ENCODE data around the gene AS3MT. TPM values are rescaled to one million over a fixed set of nuclear protein-coding genes. Genes with fewer than 3 reads are reported as not detected.

Gene AS3MT
- total RNA-seq, 1 donor from 2014 or later: 0.64 TPM

DNA sequence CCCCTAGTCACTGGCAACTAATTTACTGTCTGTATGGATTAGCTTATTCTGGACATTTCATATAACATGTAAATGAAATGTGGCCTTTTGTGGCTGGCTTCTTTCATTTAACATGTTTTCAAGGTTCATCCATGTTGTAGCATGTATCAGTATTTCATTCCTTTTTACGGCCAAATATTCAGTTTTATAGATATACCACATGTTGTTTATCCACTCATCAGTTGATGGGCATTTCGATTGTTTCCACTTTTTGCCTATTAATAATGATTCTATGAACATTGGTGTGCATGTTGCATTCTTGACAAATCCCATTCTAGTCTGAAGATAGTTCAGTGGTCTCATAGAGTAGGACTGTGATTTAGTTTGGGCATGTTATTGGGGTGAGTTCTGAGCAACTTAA is 61.5 kb downstream of the AS3MT start:
- Histone ChIP-seq H3K4me2 (ENCODE audit: low read length) (no peak overlapping the region), H3K9me3 (ENCODE audit: insufficient read depth, low read depth, low read length) (no peaks in the 10 kb centered on the region), H4K20me1 (ENCODE audit: insufficient read depth, low read length) (peaks cover 4% of the 10 kb centered on the region), H3K27ac (ENCODE audit: low read depth, low read length) (no peak overlapping the region), H3K27me3 (ENCODE audit: insufficient read depth, low read length) (no peaks in the 10 kb centered on the region), H3K4me1 (ENCODE audit: insufficient read depth, low read length) (no peaks in the 10 kb centered on the region), H3K9ac (ENCODE audit: low read length) (no peak overlapping the region), H2AFZ (ENCODE audit: low read depth, low read length) (no peak overlapping the region), H3K4me3 (ENCODE audit: insufficient read depth, low read depth, low read length) (no peak overlapping the region), H3K36me3 (ENCODE audit: insufficient read depth, low read length) (no peaks in the 10 kb centered on the region), H3K79me2 (ENCODE audit: insufficient read depth, low read length) (no peaks in the 10 kb centered on the region)
- Mint-ChIP-seq H3K4me3 (ENCODE audit: unreplicated experiment) (no peak overlapping the region), H3K27ac (ENCODE audit: unreplicated experiment) (no peak overlapping the region), H3K9me3 (ENCODE audit: unreplicated experiment) (peaks cover 5% of the 10 kb centered on the region), H3K27me3 (ENCODE audit: low read depth, unreplicated experiment) (no peaks in the 10 kb centered on the region), H3K4me1 (ENCODE audit: low read depth, unreplicated experiment) (no peaks in the 10 kb centered on the region), H3K36me3 (ENCODE audit: low read depth, unreplicated experiment) (peaks cover 11% of the 10 kb centered on the region)
- no peak for FAIRE-seq
- no peak for DNase-seq (ENCODE audit: low read depth)
- TF ChIP-seq, protein P1, sequence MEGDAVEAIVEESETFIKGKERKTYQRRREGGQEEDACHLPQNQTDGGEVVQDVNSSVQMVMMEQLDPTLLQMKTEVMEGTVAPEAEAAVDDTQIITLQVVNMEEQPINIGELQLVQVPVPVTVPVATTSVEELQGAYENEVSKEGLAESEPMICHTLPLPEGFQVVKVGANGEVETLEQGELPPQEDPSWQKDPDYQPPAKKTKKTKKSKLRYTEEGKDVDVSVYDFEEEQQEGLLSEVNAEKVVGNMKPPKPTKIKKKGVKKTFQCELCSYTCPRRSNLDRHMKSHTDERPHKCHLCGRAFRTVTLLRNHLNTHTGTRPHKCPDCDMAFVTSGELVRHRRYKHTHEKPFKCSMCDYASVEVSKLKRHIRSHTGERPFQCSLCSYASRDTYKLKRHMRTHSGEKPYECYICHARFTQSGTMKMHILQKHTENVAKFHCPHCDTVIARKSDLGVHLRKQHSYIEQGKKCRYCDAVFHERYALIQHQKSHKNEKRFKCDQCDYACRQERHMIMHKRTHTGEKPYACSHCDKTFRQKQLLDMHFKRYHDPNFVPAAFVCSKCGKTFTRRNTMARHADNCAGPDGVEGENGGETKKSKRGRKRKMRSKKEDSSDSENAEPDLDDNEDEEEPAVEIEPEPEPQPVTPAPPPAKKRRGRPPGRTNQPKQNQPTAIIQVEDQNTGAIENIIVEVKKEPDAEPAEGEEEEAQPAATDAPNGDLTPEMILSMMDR (IDR thresholded peaks at IDR 0.05; ENCODE audit: insufficient read depth, low read depth, low read length): no peak
- TF ChIP-seq EZH2 (IDR thresholded peaks at IDR 0.05; ENCODE audit: insufficient read depth, low read length): no peak

DNA sequence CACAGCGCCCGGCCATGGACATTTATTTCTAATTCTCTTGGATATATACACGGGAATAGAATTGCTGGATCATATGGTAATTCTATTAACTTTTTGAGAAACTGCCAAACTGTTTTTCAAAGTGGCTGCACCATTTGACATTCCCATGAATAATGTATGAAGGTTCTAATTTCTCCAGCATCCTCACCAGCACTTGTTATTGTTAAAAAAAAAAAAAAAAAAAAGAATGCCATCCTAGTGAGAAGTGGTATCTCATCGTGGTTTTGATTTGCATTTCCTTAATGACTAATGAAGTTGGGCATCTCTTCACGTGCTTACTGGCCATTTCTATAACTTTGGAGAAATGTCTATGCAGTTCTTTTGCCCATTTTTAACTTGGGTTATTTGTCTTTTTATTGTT is 62.4 kb downstream of the AS3MT start:
- H3K27me3 ChIP-seq (ENCODE audit: insufficient read depth, low read length): no peaks in the 10 kb centered on the region
- no peak overlapping the region for H3K4me3 ChIP-seq (ENCODE audit: insufficient read depth, low read depth, low read length)
- H3K4me3 Mint-ChIP-seq (ENCODE audit: unreplicated experiment): no peak overlapping the region
- no peaks in the 10 kb centered on the region for H3K36me3 ChIP-seq (ENCODE audit: insufficient read depth, low read length)
- TF ChIP-seq, protein P1 (IDR thresholded peaks at IDR 0.05; ENCODE audit: insufficient read depth, low read depth, low read length): no peak
- no peak for TF ChIP-seq EZH2 (IDR thresholded peaks at IDR 0.05; ENCODE audit: insufficient read depth, low read length)
- H3K9ac ChIP-seq (ENCODE audit: low read length): no peak overlapping the region
- no peaks in the 10 kb centered on the region for H3K9me3 ChIP-seq (ENCODE audit: insufficient read depth, low read depth, low read length)
- H4K20me1 ChIP-seq (ENCODE audit: insufficient read depth, low read length): peaks cover 4% of the 10 kb centered on the region
- no peaks in the 10 kb centered on the region for H3K4me1 ChIP-seq (ENCODE audit: insufficient read depth, low read length)
- H3K27me3 Mint-ChIP-seq (ENCODE audit: low read depth, unreplicated experiment): no peaks in the 10 kb centered on the region
- no peak overlapping the region for H2AFZ ChIP-seq (ENCODE audit: low read depth, low read length)
- peaks cover 5% of the 10 kb centered on the region for H3K9me3 Mint-ChIP-seq (ENCODE audit: unreplicated experiment)
- H3K27ac ChIP-seq (ENCODE audit: low read depth, low read length): no peak overlapping the region
- peaks cover 4% of the 10 kb centered on the region for H3K4me1 Mint-ChIP-seq (ENCODE audit: low read depth, unreplicated experiment)
- H3K79me2 ChIP-seq (ENCODE audit: insufficient read depth, low read length): no peaks in the 10 kb centered on the region
- H3K36me3 Mint-ChIP-seq (ENCODE audit: low read depth, unreplicated experiment): peaks cover 11% of the 10 kb centered on the region
- DNase-seq (ENCODE audit: low read depth) (no peak), FAIRE-seq (no peak)
- H3K4me2 ChIP-seq (ENCODE audit: low read length): no peak overlapping the region
- H3K27ac Mint-ChIP-seq (ENCODE audit: unreplicated experiment): no peak overlapping the region

DNA sequence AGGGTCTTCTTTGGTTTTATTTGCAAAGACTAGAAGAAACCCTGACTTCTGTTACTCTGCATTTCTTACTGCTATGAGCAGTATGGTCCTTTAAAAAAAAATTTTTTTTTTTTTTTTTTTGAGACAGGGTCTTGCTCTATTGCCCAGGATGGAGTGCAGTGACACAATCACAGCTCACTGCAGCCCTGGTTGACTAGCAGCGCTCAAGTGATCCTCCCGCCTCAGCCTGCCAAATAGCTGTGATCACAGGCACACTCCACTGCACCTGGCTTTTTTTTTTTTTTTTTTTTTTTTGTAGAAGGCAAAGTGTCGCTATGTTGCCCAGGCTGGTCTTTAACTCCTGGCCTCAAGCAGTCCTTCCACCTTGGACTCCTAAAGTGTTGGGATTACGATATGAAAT is 66.2 kb downstream of the AS3MT start:
- Histone ChIP-seq H4K20me1 (ENCODE audit: insufficient read depth, low read length) (peaks cover 6% of the 10 kb centered on the region), H2AFZ (ENCODE audit: low read depth, low read length) (no peak overlapping the region), H3K36me3 (ENCODE audit: insufficient read depth, low read length) (no peaks in the 10 kb centered on the region), H3K79me2 (ENCODE audit: insufficient read depth, low read length) (no peaks in the 10 kb centered on the region), H3K4me2 (ENCODE audit: low read length) (no peak overlapping the region), H3K27ac (ENCODE audit: low read depth, low read length) (no peak overlapping the region), H3K4me3 (ENCODE audit: insufficient read depth, low read depth, low read length) (no peak overlapping the region), H3K4me1 (ENCODE audit: insufficient read depth, low read length) (no peaks in the 10 kb centered on the region), H3K9me3 (ENCODE audit: insufficient read depth, low read depth, low read length) (no peaks in the 10 kb centered on the region), H3K9ac (ENCODE audit: low read length) (no peak overlapping the region), H3K27me3 (ENCODE audit: insufficient read depth, low read length) (peaks cover 2% of the 10 kb centered on the region)
- no peak for DNase-seq (ENCODE audit: low read depth)
- TF ChIP-seq, protein P1 (IDR thresholded peaks at IDR 0.05; ENCODE audit: insufficient read depth, low read depth, low read length): no peak
- no peak for TF ChIP-seq EZH2 (IDR thresholded peaks at IDR 0.05; ENCODE audit: insufficient read depth, low read length)
- Mint-ChIP-seq H3K27ac (ENCODE audit: unreplicated experiment) (no peak overlapping the region), H3K36me3 (ENCODE audit: low read depth, unreplicated experiment) (peaks cover 6% of the 10 kb centered on the region), H3K4me3 (ENCODE audit: unreplicated experiment) (no peak overlapping the region), H3K27me3 (ENCODE audit: low read depth, unreplicated experiment) (no peaks in the 10 kb centered on the region), H3K9me3 (ENCODE audit: unreplicated experiment) (no peaks in the 10 kb centered on the region), H3K4me1 (ENCODE audit: low read depth, unreplicated experiment) (peaks cover 4% of the 10 kb centered on the region)
- no peak for FAIRE-seq

All from astrocyte (in vitro differentiated cells and primary cell).